Stimulated activated CD8-positive, alpha-beta memory T cell treated with anti-CD3 and anti-CD28 coated beads, Interleukin-4, amount 100 ng/mL, for 48 hours (primary cell): ENCODE data around the gene ATG9B.

Experiments
- DNase-seq: peaks from one replicate; pipeline ENCODE4 v3.0.0-alpha.2; 2020

Gene ATG9B, protein sequence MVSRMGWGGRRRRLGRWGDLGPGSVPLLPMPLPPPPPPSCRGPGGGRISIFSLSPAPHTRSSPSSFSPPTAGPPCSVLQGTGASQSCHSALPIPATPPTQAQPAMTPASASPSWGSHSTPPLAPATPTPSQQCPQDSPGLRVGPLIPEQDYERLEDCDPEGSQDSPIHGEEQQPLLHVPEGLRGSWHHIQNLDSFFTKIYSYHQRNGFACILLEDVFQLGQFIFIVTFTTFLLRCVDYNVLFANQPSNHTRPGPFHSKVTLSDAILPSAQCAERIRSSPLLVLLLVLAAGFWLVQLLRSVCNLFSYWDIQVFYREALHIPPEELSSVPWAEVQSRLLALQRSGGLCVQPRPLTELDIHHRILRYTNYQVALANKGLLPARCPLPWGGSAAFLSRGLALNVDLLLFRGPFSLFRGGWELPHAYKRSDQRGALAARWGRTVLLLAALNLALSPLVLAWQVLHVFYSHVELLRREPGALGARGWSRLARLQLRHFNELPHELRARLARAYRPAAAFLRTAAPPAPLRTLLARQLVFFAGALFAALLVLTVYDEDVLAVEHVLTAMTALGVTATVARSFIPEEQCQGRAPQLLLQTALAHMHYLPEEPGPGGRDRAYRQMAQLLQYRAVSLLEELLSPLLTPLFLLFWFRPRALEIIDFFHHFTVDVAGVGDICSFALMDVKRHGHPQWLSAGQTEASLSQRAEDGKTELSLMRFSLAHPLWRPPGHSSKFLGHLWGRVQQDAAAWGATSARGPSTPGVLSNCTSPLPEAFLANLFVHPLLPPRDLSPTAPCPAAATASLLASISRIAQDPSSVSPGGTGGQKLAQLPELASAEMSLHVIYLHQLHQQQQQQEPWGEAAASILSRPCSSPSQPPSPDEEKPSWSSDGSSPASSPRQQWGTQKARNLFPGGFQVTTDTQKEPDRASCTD

DNA sequence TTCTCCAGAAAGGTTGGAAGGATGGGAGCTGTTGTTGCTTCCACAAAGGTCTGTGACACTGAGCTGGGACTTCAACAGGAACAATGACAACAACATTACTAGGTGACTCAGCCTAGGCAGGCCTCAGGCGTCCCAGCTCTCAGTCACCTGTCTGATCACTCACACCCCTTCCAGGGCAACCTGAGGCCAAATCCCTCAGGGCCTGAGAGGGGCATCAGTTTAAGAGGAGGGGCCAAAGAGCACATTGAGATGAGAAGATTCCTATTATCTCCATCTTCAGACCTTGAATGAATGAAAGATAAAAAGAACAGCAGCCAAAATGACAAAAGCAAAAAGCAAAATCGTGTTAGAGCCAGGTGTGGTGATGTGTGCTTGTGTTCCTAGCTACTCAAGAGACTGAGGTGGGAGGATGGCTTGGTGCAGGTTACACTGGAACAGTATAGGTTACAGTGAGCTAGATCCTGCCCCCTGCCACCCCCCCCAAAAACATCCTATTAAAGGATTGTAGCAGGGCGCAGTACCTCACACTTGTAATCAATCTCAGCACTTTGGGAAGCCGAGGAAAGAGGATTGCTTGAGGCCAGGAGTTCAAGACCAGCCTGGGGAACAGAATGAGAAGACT lies at the start of gene ATG9B:
ATG9B (minus strand) TSS at position 60 of the 622 bp plus-strand sequence. CDS start 71 bp downstream, outside the sequence.
- no peak for DNase-seq

DNA sequence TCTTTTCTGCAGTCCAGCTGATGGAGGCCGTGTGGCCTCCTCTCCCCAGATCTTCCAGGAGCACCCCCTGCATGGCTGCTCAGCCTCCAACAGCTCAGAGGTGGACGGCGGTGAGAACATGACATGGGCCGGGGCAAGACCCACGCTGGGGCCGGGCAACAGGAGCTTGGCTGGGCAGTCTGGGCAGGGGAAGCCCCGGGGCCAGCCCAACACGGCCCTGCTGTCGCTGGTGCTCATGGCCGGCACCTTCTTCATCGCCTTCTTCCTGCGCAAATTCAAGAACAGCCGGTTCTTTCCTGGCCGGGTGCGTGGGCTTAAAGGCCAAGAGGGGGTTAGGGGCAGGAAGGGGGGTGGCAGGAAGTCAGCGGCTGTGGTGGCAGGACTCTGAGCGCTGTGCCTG lies 49.7 kb upstream of the ATG9B start:
- DNase-seq: no peak

DNA sequence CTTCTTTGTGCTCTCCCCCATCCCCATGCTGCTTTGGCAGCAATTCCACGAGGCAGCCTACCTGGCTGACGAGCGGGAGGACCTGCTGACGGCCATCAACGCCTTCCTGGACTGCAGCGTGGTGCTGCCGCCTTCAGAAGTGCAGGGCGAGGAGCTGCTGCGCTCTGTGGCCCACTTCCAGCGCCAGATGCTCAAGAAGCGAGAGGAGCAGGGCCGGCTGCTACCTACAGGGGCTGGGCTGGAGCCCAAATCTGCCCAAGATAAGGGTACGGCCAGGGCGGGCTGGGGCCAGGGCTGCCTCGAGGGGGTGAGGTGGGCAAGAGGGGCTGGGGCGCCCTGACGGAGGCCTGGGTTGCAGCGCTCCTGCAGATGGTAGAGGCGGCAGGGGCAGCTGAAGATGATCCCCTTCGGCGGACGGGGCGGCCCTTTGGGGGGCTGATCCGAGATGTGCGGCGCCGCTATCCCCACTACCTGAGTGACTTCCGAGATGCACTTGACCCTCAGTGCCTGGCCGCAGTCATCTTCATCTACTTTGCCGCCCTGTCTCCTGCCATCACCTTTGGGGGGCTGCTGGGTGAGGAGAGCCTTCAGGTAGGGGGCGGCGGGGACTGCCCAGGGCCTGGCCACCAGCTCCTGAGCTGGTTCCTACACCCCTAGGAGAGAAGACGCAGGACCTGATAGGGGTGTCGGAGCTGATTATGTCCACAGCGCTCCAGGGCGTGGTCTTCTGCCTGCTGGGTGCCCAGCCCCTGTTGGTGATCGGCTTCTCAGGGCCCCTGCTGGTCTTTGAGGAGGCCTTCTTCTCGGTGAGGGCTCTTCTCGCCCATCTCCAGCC lies 47.0 kb upstream of the ATG9B start:
- DNase-seq: no peak

DNA sequence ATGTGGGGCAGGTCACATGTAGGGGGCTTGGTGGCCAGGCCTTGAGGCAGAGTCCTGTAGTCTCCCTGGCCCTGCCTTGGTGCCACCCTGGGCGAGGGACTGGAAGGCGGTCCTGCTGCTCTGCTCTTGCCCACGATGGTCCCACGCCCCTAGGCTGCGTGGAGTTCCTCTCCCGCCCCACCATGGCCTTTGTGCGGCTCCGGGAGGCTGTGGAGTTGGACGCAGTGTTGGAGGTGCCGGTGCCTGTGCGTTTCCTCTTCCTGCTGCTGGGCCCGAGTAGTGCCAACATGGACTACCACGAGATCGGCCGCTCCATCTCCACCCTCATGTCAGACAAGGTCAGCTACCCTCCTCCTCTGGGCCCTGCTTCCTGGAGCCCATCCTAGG lies 46.3 kb upstream of the ATG9B start:
- DNase-seq: no peak

DNA sequence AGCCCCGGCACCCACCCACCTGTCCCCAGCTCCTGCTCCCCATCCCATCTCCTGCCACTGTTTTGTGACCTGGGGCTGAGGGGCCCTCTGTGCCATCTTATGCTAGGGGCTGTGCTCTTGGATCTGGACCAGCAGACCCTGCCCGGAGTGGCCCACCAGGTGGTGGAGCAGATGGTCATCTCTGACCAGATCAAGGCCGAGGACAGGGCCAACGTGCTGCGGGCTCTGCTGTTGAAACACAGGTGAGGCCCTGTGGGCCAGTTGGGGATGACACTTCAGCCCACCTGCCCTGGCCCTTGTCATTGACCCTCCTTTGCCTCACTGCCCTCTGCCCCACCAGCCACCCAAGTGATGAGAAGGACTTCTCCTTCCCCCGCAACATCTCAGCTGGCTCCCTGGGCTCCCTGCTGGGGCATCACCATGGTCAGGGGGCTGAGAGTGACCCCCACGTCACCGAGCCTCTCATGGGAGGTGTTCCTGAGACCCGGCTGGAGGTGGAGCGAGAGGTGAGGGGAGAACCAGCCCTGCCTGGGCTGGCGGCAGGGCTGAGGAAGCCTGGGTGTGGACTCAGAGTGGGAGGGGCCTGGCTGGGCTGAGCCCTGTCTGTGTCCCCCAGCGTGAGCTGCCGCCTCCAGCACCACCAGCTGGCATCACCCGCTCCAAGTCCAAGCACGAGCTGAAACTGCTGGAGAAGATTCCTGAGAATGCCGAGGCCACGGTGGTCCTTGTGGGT lies 45.7 kb upstream of the ATG9B start:
- DNase-seq: no peak

DNA sequence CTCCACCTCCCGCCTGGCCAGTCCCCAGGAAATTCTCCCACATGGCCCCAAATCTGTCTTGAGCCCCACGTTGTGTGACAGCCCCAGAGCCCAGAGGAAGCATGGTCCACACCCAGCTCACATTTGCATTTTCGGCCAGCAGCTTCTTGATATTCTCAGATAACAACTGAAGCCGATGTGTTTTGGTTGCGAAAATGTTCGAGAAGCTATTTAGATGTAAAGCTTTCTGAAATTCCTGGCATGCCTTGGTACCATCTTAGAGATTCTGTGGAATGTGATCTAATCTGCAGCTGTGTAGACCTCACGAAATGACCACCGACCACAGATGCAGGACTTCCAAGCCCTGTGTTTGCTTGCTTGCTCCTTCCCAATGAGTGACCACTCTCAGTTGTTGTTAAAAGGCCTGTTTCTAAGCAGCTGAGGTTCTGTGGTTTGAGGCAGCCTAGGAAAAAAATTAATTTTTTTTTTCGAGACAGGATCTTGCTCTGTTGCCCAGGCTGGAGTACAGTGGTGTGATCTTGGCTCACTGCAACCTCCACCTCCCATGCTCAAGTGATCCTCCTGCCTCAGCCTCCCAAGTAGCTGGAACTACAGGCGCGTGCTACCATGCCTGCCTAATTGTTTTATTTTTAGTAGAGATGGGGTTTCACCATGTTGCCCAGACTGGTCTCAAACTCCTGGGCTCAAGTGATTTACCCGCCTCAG lies 43.9 kb upstream of the ATG9B start:
- DNase-seq: no peak

DNA sequence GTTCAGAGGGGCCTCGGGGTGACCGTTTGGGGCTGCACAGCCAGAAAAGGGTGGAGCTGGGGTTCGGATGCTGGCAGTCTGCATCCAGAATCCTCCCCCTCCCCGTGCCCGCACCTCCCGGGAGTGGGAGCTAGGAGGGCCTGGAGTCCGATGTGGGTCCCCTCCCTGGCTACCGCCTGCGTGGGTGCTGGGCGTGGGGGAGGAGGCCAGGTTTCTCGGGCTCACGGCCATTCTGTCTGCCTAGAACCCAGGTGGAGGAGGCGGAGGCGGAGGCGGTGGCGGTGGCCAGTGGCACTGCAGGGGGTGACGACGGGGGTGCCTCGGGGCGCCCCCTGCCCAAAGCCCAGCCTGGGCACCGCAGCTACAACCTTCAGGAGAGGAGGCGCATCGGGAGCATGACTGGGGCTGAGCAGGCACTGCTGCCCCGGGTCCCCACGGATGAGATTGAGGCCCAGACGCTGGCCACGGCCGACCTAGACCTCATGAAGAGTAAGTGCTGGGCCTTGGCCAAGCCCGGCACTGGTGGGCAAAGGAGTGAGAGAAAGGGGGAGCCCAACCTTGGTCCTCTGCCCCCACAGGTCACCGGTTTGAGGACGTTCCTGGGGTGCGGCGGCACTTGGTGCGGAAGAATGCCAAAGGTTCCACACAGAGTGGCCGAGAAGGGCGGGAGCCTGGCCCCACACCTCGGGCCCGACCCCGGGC lies 42.1 kb upstream of the ATG9B start:
- no peak for DNase-seq

DNA sequence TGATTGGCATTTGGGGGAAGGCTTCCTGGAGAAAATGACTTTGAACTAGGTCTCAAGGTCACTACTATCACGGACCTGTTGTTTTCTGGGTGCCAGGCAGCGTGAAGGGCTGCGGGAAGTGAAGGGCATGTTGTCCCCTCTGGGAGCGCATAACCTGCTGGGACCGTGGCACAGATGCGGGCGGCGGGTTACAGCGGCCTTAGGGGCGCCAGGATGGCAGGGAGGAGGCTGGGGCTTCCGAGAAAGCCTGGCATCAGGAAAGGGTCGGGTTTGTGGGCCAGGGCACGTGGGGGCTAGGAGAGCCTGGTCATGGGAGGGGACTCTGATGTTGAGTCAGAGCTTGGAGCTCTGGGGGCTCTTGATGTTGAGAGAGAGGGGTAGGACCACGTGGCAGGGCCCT lies 41.2 kb upstream of the ATG9B start:
- DNase-seq: no peak

DNA sequence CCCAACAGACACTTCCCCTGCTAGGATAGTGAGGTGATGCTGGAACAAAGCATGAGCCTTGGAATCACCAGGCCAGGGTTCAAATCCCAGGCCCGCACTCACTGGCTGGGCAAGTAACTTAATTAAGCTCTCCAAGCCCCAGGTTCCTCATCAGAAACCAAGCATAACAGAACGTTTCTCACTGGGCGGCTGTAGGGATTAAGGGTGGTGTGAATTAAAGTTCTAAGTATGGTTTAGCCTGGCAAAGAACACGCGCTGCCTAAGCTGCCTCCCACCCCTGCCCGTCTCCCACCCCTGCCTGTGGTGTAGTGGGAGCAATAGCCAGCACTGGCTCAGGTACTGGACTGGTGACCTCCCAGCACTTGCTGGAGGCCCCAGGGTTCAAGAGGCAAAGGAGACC lies 40.7 kb upstream of the ATG9B start:
- no peak for DNase-seq

DNA sequence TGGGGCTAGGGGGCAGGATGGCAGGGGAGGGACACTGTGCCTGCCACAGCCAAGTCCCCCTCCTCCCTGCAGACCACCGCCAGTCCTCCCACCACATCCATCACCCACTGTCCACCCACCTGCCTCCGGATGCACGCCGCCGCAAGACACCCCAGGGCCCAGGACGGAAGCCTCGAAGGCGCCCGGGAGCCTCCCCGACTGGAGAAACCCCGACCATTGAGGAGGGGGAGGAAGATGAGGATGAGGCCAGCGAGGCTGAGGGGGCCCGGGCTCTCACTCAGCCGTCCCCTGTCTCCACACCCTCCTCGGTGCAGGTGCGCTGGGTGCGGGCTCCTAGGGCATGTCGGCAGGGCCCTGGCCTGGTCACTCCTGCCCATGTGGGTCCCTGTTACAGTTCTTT lies 40.2 kb upstream of the ATG9B start:
- no peak for DNase-seq

DNA sequence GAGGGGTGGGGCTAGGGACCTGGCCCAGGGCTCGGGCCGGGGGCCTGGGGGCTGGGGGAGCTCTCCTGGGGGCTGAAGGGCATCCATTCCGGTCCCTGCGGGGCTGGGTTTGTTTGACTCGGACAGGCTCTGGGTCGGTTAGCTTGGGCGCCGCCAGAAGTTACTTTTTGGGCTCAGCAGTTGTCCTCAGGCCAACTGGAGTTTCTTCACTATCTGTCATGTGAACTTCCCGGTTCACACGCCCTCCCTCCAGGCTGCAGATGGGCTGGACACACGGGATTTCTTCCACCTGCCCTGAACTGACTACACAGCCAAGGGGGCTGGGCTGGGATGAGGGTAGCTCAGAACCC lies 38.9 kb upstream of the ATG9B start:
- DNase-seq: no peak

DNA sequence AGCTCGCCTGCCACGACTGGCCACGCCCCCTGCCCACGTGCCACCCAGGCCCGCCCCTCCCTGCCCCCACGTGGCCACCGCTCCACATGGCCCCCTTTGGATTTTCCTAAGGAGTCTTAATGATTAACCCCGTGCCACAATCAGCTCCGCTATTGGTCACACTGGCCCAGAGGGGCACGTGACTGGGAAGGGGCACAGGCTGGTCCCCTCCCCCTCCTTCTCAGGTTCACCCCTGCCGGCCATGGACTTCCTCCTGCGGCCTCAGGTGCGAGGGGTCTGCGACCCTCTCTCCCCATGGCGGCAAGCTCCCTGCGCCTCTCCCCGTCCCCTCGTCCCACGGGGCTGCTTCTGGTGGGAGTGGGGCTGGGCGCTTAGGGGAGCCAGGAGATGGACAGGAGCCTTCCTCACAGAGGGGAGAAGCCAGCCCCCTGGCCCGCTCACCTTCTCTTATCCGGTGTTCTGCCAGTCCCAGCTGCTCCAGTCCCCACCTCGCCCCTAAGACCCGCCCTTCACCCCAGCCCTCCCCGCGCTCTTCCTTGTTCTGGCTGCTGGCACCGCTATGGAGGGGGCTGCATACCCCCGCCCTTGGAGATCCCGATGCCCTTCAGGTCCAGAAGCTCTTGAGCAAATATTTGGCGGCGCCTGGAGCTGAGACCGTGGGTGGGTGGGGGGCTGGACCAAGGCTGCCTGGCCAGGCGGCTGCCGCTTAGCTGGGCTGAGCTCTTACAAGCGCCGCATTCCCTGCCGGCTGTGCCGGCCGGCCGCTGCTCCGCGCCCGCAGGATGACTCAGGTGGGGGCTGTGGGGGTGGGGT lies 38.3 kb upstream of the ATG9B start:
- no peak for DNase-seq

DNA sequence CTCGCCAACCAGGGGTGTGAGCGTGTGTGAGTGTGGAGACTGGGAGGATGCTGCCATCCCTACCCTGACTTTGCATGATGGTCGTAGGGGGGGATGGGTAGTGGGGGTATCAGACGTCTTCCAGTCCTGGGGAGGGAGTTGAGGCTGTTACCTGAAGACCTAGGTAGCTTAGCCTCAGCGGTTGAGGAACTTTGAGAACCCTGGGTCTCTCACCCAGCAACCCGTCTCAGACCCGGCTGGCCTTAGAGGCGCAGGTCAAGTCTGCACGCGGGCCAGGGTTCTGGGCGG lies 37.8 kb upstream of the ATG9B start:
- DNase-seq: no peak

DNA sequence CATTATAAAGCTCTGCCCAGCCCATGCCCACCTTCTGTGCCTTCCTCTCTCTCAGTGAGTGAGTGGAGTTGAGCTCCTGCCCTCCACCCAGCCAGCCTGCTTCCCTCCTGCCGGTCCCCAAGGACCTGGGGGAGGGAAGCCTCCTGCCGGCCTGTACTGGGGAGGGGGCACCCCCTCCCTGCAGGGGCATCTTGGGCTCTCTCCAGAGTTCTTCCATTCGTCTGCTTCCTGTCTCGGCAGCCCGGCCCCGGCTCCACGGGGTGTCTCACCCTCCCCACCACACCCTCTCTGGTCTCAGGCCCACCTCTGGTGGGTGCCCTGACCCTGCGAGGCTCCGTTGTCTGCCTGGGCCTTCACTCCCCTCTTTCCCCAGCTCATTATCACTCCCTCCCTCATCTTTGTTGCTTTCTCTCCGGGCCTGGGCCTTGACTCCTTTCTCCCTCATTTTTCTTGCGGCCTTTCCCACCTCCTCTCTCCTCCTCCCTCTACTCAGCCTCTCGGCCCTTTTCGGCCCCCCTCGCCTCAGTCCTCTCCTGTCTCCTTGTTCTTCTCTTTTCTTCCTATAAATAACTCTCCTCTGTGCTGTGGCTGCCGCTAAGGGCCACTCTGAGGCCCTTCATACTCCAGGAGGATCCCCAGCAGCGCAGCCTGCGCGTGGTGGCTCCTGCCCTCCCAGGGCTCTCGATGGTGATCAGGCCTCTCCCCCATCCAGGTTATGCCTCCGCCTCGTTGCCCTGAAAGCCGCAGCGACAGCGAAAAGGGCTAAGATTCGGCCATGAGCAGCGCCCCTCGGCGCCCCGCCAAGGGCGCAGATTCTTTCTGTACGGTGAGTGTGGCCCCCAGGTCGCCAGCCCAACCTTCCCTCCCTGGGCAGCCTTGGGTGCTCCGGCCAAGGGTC lies 37.2 kb upstream of the ATG9B start:
- DNase-seq: no peak

DNA sequence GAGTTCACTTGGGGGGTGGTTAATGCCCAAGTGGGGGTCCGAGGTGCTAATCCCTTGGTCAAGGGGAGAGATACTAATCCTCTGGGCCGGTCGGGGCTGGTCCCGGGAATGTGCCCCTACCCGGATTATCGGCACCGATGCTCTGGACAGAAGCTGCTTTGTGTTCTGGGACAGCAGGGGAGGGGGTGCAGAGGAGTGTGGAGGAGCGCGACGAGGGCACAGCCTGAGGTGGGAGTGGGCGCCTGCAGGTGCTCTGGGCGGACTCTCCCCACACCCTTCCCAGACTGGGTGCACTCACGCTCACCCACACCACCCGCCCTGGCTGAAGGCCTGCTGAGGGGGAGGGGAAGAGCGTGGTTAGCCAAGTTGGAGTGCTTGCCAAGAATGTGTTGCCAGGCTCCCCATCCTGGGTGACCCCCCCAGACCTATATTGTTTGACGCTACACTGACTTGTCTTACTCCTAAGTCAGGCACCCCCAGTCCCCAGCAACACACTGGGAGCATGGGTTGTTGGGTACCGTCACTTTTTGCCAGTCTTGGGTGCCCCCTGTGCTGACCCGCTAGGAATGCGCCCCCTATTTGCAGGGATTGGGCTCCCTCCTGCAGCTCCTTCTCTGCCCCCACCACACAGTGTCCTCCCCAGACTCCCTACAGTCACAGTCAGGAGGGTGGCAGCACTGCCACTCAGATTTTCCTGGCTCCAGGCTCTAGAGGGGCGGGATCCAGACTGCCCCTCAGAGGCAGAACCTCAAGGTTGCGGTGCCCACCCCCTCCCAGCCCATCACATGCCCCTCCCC lies 36.3 kb upstream of the ATG9B start:
- peak; percentile 43 for DNase-seq

DNA sequence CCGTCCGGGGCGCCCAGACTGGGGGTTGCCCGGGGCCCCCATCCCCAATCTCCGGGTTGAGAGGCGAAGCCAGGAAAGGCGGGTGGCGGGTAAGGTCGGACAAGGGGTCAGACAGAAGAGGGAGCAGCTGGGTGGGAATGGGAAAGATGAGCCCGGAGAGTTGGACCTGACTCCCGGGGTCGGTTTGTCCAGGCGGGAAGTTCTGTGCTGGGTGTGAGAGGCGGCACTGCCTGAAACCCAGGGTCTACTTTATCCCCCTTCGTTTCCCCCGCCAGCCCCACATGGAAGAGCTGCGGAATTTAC lies 35.8 kb upstream of the ATG9B start:
- DNase-seq: no peak

DNA sequence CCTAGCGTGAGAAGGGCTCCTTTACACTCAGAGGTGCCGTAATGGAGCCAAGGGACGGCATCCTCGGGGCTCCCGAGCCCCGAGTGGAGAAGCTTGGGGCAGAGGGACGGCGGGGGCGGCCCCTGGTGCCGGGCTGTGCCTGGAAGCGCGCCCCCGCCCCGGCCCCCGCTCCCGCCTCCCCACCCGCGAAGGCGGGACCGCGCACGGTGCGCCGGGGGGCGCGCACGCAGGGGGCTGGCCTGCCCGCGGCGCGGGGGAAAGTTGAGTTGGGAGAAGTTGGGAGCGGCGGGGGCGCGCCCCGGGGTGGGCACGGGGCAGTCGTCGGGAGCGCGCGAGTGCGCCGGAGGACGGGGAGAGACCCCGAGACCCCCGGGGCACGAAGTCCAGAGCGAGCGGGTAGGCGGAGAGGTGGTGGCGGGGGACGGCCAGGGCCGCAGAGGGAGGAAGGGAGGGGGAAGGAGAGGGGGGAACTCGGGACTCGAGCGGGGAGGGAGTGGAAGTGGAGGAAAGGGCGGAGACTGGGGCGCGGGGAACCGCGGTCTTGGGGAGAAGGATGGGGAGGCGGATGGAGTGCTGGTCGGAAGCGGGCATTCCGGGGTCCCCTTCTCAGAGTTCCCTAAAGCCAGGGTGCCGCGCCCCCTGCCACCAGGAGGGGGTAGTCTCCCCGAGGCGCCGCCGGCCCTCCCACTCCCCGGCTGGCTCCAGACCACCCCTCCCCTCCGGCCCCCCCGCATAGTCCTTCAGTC lies 35.2 kb upstream of the ATG9B start, which contains the start of gene SLC4A2:
SLC4A2 (plus strand) TSS at position 223 of the 746 bp plus-strand sequence. CDS start 2,399 bp downstream, outside the sequence.
- peak; percentile 81 for DNase-seq
